ENCODE data around the gene PLA2G12A.
A peak's percentile ranks its signal among the peaks of the same experiment; 100 is the strongest.
"Not testable (repeated sequence)": the region's sequence is repeated elsewhere in the genome, so short reads cannot be mapped to it uniquely, and the experiment has no call there.

Gene PLA2G12A

DNA sequence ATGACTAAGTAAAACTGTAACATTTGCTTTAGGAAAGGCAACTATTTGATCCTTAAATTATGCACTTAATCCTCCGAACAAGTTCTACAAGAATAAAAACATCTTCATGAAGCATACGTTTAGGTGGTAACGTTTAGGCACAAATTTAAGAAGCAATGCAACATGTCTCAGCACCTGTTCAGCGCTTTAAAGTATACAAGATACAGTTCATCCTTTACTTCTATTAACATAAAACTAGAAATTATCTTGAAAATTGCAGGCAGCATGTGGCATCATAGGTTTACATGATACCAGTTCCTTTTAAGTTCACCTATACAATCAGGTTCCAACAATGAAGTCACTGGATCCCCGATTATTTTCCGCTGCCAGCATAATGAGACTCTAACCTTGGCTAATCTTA is 1.5 kb downstream of the PLA2G12A start:
- no peak for DNase-seq (ENCODE audit: low spot score)

DNA sequence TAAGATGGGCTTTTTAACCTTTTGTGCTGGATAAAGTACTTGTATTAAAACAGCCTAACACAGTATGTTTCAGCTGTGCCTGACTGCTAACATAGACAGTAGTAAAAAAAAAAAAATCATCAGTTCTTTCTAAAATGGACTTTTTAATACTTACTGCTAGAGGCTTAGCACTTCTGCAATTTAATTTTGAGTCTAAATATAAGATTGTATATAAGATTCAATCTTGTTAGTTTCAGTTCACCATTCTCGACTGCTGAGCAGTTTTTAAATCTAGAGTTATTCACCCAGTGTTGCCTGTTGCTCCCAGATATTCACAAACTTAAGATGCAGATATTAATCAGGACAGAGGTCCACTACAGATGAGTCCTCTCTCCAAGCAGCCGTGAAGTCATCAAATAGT is 6.8 kb downstream of the PLA2G12A start:
- DNase-seq (ENCODE audit: low spot score): no peak

DNA sequence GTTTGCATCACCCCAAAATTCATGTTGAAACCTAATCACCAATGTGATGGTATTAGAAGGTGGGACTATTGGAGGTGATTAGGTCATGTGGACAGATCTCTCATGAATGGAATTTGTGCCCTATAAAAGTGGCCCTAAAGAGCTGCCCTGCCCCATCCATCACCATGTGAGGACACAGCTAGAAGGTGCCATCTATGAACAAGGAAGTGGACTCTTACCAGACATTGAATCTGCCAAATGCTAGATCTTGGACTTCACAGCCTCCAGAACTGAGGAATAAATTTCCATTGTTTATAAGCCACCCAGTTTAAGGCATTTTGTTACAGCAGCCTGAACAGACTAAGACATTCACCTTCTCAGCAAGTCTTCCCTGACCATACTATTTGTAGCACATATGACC is 7.5 kb downstream of the PLA2G12A start:
- no peak for DNase-seq (ENCODE audit: low spot score)

DNA sequence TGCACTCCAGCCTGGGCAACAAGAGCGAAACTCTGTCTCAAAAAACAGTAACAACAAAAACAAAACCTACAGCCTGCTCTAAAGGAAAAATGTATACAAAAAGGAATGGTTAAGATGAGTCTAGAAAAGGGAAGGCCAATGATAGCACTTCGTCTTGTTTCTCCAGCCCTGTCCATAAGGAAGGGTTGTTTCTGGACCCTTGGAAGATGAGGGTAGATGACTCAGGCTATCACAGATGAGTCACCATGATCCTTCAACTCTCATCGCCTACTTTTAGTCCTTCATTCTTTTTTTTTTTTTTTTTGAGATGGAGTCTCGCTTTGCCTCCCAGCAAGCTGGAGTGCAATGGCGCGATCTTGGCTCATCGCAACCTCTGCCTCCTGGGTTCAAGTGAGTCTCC is 8.8 kb downstream of the PLA2G12A start:
- DNase-seq (ENCODE audit: low spot score): peak; percentile 51

DNA sequence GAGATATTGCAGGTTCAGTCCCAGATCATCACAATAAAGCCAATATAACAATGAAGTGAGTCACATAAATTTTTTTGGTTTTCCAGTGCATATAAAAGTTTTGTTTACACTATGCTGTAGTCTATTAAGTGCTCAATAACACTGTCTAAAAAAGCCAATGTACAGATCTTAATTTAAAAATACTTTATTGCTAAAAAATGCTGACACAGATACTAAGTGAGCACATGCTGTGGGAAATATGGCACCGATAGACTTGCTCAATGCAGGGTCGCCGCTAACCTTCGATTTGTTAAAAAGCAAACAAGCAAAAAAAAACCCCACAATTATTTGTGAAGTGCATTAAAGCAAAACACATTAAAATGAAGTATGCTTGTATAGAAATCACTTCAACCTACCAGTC is 10.3 kb downstream of the PLA2G12A start:
- no peak for DNase-seq (ENCODE audit: low spot score)

DNA sequence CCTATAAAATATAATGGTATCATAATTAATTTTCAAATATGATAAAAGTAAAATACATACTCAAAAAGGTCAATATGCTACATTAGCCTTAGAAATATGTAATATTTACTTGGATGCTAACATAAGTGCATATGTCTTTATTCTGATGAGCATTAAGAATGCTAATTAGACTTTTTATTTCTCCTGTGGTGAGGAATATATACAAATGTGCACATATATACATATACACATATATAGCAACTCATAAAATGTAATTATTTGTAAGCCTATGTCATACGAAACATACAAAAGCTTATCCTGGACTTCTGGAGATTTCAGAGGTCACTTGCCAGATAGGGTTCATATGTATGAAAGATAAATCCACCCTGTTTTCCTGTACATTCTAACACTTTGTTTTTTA is 11.1 kb downstream of the PLA2G12A start:
- no peak for DNase-seq (ENCODE audit: low spot score)

DNA sequence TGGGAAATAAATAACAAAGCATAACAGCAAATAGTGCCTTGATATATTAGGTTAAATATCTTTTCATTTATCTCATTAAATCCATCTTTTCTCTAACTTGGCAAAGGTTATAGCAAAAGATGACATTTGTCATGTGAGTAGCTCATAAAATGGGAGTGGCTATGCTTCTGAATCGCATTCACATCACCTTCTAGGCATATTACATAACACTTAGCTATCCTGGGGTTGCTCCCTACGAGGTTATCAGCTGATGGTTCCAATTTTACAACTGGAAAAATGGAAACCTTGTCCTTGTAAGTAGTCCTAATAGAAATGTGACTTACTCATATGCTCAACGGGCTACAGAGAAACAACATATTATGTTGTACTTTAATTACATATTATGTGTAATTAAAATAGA is 16.4 kb downstream of the PLA2G12A start:
- DNase-seq (ENCODE audit: low spot score): no peak

DNA sequence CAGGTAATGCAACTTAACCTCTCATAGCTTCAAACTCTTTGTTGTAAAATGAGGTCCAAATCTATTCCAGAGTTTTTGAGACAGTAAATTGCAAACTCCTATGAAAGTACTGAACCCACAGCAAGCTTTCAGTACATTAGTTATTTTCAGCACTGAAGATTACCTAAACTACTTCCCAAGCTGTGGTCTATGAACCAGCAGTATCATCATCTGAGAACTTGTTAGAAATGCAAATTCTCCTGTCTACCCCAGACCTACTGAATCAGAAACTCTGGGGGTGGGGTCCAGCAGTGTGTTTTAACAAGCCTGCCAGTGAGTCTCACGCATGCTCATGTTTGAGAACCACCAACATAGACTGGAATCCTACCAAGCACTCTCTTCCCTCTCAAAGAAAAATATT is 20.9 kb downstream of the PLA2G12A start:
- no peak for DNase-seq (ENCODE audit: low spot score)

DNA sequence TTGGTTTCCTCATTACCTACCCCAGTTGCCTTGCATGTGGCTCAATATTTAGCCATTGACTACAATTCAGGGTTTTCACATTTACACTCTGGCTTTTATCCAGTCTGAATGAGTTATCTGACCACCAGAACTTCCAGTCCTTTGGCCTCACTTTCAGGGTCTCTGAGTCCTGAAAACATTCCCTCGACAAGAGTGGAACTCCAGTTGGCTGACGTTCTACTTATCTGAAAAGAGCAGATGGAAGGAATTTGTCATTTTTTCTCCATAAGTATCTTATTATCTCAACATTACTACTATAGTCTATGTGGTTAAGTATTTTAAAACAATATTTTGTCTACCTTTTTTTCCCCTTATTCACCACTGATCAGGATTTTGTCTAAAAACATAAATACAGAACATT is 21.4 kb downstream of the PLA2G12A start:
- DNase-seq (ENCODE audit: low spot score): no peak

DNA sequence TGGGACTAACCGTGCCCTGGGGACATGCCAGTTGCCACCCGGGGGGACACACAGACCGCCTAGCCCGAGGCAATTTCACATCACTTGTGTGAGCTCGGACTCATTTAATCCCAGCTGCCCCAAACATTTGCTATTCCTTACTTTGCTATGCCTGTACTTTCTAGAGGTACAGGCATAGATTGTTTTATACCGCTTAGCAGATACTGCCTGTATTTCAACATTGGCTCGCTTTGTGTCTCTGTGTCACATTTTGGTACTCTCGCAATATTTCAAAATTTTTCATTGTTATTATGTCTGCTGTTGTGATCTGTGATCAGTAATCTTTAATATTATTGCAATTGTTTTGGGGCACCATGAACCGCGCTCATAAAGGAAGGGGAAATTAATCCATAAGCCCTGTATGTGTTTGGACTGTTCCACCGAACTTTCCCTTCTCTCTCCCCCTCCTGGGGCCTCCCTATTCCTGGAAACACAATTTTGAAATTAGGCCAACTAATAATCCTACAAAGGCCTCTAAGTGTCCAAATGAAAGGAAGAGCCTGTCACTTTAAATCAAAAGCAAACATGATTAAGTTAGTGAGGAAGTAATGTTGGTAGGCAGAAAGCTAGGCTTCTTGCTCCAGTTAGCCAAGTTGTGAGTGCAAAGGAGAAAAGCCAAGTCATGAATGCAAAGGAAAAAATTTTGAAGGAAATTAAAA is 26.1 kb downstream of the PLA2G12A start:
- DNase-seq (ENCODE audit: low spot score): peak; percentile 37

DNA sequence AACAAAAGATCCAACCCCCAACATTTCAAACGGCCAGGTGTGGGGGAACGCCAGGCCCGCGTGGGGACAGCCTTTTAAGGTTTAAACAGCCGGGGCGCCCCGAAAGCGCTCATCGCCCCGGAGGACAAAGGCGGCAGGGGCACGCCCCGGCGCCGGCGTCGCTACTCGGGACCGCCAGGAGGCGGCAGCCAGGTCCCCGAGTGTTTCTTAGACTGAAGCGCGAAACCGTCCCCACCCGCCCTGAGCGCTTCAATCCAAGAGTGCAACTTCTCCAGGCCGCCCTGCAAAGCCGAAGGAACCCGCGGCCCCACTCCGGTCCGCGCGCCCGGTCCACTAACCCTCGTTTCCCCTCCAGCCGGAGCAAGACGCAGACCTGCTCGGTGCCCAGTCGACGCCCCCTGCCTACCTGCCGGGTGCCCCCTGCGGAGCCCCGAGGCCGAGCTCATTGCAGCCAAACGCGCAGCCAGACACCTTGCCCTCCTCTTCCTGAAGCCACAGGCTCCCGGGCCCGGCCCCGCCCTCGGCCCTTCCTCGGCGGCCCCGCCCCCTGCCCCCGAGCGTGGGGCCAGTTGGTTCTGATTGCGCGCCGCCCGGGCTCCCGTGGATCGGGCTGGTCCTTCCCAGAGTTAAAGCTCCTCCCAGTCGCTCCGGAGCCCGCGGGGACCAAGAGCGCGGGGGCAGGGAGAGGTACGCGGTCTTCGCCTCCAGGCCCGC is 26.8 kb downstream of the PLA2G12A start, which contains the start of gene CASP6:
TSS of gene CASP6 (minus strand) at position 496 of the 714 bp plus-strand sequence. CDS start at position 446, 50 bp downstream.
- peak; percentile 65 for DNase-seq (ENCODE audit: low spot score)

DNA sequence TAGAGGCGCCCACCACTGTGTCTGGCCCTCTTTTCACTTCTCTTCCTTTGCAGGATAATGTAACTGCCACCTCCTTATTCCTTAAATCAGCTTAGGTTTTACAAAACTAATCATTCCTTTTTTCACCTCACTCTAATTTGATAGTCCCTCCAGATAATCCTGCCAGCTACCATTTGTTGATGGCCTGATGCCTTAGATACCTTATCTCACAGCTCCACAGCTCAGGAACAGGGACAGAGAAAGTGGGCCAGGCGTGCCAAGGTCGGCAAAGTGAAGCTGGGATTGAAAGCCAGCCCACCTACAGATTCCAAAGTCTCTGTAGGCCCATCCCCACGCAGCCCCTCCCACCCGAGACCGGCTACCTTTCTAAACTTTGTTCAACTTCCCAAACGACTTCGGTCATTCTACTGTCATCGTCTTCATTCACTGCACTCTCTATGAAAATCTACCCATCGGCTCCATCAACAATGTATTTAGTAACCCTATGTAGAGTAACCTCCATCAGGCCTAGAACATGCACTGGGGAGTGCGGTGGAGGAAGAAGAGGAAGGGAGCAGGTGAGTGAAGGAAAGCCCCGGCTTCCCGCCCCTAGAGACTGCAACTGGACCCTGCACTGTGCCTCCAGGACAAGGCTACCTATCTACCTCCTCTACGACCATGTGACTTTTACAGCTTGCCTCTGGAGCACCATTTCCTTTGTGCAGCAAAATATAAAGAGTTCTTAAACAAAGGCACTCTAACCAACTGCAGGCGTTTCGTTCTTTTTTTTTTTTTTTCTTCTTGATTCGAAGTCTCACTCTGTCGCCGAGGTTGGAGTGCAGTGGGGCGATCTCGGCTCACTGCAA is 28.1 kb downstream of the PLA2G12A start:
- DNase-seq (ENCODE audit: low spot score): peak; percentile 25

DNA sequence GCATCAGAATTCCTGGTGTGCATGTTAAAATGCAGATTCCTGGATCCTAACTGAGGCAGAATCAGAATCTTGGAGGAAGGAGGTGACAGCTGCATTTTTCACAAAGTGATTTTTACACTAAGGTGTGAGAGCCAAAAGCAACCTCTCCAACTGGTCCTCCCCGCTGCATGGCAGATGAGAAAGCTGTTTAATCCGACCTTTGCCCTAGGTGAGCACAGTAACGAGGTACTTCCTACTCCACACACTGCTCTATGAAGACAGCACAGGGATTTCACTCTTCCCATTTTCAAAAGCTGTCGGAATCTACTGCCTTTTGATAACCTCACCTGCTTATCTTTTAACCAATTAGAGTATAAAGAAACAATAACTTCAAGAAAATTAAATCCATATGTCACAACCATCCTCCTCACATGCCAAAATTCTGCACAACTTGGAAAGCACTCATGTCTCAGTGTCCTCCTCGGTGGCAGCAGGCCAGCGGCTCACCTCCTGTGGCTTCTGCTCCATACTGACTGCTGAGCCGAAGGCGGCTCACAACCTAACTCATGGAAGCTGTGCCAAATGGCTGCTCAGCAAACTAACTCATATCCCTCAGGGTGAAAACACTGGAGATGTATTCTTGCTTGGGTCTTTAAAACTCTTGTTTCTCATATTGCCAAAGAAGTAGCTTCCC is 30.2 kb downstream of the PLA2G12A start:
- DNase-seq (ENCODE audit: low spot score): no peak

DNA sequence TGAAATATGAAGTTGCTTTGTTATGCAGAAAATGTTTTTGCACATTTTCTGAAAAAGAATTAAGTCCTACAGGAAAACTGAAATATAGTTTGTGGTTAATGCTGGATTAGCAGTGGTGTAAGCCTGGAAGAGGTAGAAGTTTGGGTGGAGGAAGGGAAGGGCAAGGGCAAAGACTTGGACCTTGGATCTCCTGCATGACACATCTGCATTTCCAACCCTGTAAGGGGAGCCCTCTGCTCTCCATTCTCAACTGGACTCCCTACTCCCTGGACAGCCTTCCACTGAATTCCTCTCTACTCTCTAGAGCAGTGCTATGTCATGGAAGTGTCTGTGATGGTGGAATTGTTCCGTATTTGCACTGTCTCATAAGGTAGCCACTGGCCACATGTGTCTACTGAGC is 31.2 kb downstream of the PLA2G12A start:
- DNase-seq (ENCODE audit: low spot score): no peak

DNA sequence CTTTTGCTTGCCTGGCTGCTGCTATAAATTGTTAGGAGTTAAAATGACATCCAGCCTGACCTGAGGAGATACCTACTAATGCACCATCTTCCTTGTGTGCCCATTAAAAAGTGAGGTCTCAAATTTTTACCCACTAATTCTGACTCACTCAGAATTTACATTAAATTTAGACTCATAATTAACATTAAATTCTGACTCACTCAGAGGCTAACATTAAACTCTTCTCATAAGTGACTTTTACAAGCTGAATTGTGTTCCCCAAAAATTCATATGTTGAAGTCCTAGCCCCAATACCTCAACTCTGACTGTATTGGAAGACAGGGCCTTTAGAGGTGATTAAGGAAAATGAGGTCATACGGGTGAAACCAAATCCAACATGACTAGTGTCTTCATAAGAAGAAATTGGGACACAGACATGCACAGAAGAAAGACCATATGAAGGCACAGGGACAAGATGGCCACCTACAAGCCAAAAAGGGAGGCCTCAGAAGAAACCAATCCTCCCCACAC is 38.4 kb downstream of the PLA2G12A start:
- peak; percentile 31 for DNase-seq (ENCODE audit: low spot score)

DNA sequence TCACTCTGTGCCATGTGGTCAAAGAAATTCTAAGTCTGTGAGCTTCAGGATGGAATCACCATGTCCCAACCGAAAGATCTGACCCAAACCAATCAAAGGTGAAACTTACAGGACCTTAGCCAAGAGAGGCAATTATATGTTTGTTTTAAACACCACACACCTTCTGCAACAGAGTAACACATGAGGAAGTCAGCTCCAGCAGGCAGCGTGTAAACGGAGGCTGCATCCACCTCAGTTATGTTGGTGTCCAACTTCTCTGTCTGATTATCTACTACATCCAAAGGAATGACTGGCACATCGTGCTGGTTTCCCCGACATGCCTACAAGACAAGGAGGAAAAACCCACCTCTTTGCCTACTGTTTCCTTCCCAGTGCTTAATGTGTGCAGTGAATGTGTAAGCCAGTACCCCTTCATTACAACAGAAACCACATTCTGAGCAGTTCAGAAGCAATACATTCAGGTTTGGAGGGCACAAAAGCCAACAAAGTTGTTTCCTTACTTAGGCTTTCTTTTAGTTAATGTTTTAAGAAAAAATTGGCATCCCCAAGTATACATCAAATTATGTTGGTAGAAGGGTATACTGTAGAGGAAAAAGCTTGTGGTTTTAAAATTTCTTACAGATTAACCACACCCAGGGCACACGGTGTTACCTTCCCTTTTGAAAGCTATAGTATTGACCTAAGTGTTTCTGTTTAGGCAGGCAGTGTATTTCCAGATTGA is 39.0 kb downstream of the PLA2G12A start:
- no peak for DNase-seq (ENCODE audit: low spot score)

DNA sequence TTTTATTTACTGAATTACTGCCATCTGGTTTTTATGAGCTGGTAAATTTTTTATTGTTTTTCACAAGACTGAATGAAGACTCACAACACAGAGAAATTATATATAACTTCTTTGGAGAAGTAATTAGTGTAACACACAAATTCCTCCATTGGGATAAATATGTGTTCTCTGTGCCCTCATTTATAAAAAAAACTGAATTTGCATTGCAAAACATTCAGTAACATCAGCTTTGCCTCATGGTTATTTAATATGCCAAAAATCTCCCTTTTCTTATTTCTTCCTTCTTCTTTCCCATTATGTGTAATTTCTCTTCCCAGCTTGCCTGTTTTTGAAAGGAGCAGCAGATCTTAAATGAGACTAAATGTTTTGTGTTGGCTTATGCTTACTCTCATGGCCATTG is 45.1 kb downstream of the PLA2G12A start:
- DNase-seq (ENCODE audit: low spot score): no peak

DNA sequence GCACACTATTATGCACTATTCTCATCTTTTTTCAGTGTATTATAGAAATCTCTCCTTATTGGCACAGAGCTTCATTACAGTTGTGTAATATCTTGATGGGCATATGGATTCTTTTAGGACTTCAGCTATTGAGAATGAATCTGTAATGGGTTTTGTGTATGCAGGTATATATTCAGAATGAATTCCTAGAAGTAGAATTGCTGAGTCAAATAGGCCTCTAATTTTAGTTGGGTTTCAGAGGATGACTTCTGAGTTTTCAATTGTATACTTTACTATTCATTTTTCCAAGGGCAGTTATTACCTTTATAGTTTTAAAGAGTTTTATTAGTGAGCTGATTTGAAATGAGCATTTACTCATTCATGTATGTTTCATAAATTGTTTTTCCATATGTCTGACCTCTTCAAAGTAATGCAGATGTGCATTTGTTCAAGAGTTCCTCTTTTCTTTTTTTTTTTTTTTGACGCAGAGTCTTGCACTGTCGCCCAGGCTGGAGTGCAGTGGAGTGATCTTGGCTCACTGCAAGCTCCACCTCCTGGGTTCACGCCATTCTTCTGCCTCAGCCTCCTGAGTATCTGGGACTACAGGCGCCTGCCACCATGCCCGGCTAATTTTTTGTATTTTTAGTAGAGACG is 46.1 kb downstream of the PLA2G12A start:
- DNase-seq (ENCODE audit: low spot score): no peak

DNA sequence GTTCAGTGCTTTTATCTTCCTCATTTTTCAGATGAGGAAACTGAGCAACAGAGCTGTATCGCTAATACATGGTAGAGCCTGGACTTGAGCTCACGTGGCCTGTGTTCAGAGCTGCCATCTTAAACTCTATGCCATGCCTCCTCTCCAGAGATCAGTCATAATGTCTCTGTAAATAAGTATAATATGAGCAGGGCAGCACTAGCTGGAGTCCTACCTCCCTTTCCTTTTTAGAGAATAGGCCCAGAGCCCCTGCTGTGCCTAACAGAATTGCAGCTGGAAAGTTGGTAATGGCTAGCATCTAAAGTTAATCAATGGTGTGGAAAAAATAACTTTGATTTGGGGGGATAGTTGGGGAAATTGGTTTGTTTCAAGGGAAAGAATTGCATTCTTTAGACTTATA is 47.0 kb downstream of the PLA2G12A start:
- DNase-seq (ENCODE audit: low spot score): no peak

DNA sequence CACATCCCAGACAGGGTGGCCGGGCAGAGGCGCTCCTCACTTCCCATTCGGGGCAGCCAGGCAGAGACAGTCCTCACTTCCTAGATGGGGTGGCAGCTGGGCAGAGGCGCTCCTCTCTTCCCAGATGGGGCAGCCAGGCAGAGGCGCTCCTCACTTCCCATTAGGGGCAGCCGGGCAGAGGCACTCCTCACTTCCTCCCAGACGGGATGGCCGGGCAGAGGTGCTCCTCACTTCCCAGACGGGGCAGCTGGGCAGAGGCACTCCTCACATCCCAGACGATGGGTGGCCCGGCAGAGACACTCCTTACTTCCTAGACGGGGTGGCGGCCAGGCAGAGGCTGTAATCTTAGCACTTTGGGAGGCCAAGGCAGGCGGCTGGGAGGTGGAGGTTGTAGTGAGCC is 50.9 kb downstream of the PLA2G12A start:
- not testable (repeated sequence) for DNase-seq (ENCODE audit: low spot score)

DNA sequence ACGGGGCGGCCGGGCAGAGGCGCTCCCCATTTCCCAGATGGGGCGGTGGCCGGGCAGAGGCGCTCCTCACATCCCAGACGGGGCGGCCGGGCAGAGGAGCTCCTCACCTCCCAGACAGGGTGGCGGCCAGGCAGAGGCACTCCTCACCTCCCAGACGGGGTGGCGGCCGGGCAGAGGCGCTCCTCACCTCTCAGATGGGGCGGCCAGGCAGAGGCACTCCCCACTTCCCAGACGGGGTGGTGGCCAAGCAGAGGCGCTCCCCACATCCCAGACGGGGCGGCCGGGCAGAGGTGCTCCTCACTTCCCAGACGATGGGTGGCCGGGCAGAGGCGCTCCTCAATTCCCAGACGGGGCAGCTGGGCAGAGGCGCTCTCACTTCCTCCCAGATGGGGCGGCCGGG is 51.4 kb downstream of the PLA2G12A start:
- not testable (repeated sequence) for DNase-seq (ENCODE audit: low spot score)
